Measurements from ENCODE around the gene RAX. TPM values are rescaled to one million over a fixed set of nuclear protein-coding genes. Genes with fewer than 3 reads are reported as not detected.

Gene RAX
- total and polyA plus RNA-seq, 4 donors = 0.02 TPM; not detected in 3

GRCh38 chr18:59305295-59305694, 32.0 kb upstream of the RAX start:
- H3K9me3 ChIP-seq (ENCODE audit: control insufficient read depth in 4 of 4, insufficient read depth in 3 of 4, low read length in 3 of 4) = no peaks in the 10 kb centered on the region
- ATAC-seq (ENCODE audit: insufficient read depth, low FRiP score) (no peak), DNase-seq (no peak)
- H3K27ac ChIP-seq (ENCODE audit: low read depth in 1 of 2, low read length in 1 of 2) = no peak overlapping the region
- no peak for TF ChIP-seq CTCF (IDR thresholded peaks at IDR 0.05; ENCODE audit: control extremely low read depth, extremely low read depth)
- no peaks in the 10 kb centered on the region for H3K36me3 ChIP-seq (ENCODE audit: control insufficient read depth in 4 of 4, insufficient read depth in 4 of 4, low read length in 4 of 4)
- H3K4me3 ChIP-seq = no peak overlapping the region
- H3K27me3 ChIP-seq (ENCODE audit: control insufficient read depth in 3 of 3, insufficient read depth in 3 of 3, low read length in 2 of 3) = peaks cover 3 to 19% (median 9%) of the 10 kb centered on the region in 3 donors
- 71 to 75% methylated on average over 4 of the region's 4 CpGs for WGBS, 2 donors
- H3K4me1 ChIP-seq (ENCODE audit: control insufficient read depth in 5 of 5, insufficient read depth in 5 of 5, low read length in 5 of 5) = peaks cover 0 to 8% (median 0%) of the 10 kb centered on the region in 5 donors
- H3K9ac ChIP-seq (ENCODE audit: insufficient read depth in 1 of 2, low read length in 2 of 2) = no peak overlapping the region

- H3K4me1 ChIP-seq (ENCODE audit: control insufficient read depth in 5 of 5, insufficient read depth in 5 of 5, low read length in 5 of 5) = peaks cover 0 to 2% (median 0%) of the 10 kb centered on the region in 5 donors
- H3K27ac ChIP-seq (ENCODE audit: low read depth in 1 of 2, low read length in 1 of 2) = no peak overlapping the region
- no peak overlapping the region for H3K4me3 ChIP-seq
- H3K27me3 ChIP-seq (ENCODE audit: control insufficient read depth in 3 of 3, insufficient read depth in 3 of 3, low read length in 2 of 3) = peaks cover 3 to 15% (median 9%) of the 10 kb centered on the region in 3 donors
- ATAC-seq (ENCODE audit: insufficient read depth, low FRiP score) = no peak
- no peaks in the 10 kb centered on the region for H3K36me3 ChIP-seq (ENCODE audit: control insufficient read depth in 4 of 4, insufficient read depth in 4 of 4, low read length in 4 of 4)
- H3K9me3 ChIP-seq (ENCODE audit: control insufficient read depth in 4 of 4, insufficient read depth in 3 of 4, low read length in 3 of 4) = no peaks in the 10 kb centered on the region
- no peak for DNase-seq
- TF ChIP-seq CTCF (IDR thresholded peaks at IDR 0.05; ENCODE audit: control extremely low read depth, extremely low read depth) = no peak
- WGBS, 2 donors = 80 to 83% methylated on average over 9 of the region's 9 CpGs
- H3K9ac ChIP-seq (ENCODE audit: insufficient read depth in 1 of 2, low read length in 2 of 2) = no peak overlapping the region
These were observed 30.5 kb upstream of the RAX start for GRCh38 chr18:59303656-59304195.

GRCh38 chr18:59303006-59303405, 29.8 kb upstream of the RAX start:
- DNase-seq (no peak), ATAC-seq (ENCODE audit: insufficient read depth, low FRiP score) (no peak)
- Histone ChIP-seq H3K36me3 (ENCODE audit: control insufficient read depth in 4 of 4, insufficient read depth in 4 of 4, low read length in 4 of 4) (no peaks in the 10 kb centered on the region), H3K27me3 (ENCODE audit: control insufficient read depth in 3 of 3, insufficient read depth in 3 of 3, low read length in 2 of 3) (peaks cover 3 to 15% (median 9%) of the 10 kb centered on the region in 3 donors), H3K27ac (ENCODE audit: low read depth in 1 of 2, low read length in 1 of 2) (no peak overlapping the region), H3K4me3 (no peak overlapping the region), H3K4me1 (ENCODE audit: control insufficient read depth in 5 of 5, insufficient read depth in 5 of 5, low read length in 5 of 5) (no peaks in the 10 kb centered on the region), H3K9me3 (ENCODE audit: control insufficient read depth in 4 of 4, insufficient read depth in 3 of 4, low read length in 3 of 4) (no peaks in the 10 kb centered on the region), H3K9ac (ENCODE audit: insufficient read depth in 1 of 2, low read length in 2 of 2) (no peak overlapping the region)
- WGBS, 2 donors = 82 to 86% methylated on average over 2 of the region's 2 CpGs
- no peak for TF ChIP-seq CTCF (IDR thresholded peaks at IDR 0.05; ENCODE audit: control extremely low read depth, extremely low read depth)

- H3K4me3 ChIP-seq = no peak overlapping the region
- no peaks in the 10 kb centered on the region for H3K9me3 ChIP-seq (ENCODE audit: control insufficient read depth in 4 of 4, insufficient read depth in 3 of 4, low read length in 3 of 4)
- no peaks in the 10 kb centered on the region for H3K36me3 ChIP-seq (ENCODE audit: control insufficient read depth in 4 of 4, insufficient read depth in 4 of 4, low read length in 4 of 4)
- no peak overlapping the region for H3K9ac ChIP-seq (ENCODE audit: insufficient read depth in 1 of 2, low read length in 2 of 2)
- DNase-seq (no peak), ATAC-seq (ENCODE audit: insufficient read depth, low FRiP score) (no peak)
- peaks cover 0 to 15% (median 9%) of the 10 kb centered on the region in 3 donors for H3K27me3 ChIP-seq (ENCODE audit: control insufficient read depth in 3 of 3, insufficient read depth in 3 of 3, low read length in 2 of 3)
- 81 to 86% methylated on average over 4 of the region's 4 CpGs for WGBS, 2 donors
- no peak for TF ChIP-seq CTCF (IDR thresholded peaks at IDR 0.05; ENCODE audit: control extremely low read depth, extremely low read depth)
- H3K27ac ChIP-seq (ENCODE audit: low read depth in 1 of 2, low read length in 1 of 2) = no peak overlapping the region
- H3K4me1 ChIP-seq (ENCODE audit: control insufficient read depth in 5 of 5, insufficient read depth in 5 of 5, low read length in 5 of 5) = no peaks in the 10 kb centered on the region
These were observed 28.7 kb upstream of the RAX start for GRCh38 chr18:59301929-59302328.
